Uterus (tissue), 2 donors: ENCODE measurements around the gene ATXN2L.

Source experiments
- POLR2A ChIP-seq, 2 donors: fragments of 450-650 bp; IDR thresholded peaks; one replicate each; pipeline ENCODE4 v1.6.1; 2016; ENCODE audit warnings: antibody characterized with exemption in 2 of 2, mild to moderate bottlenecking in 1 of 2, moderate library complexity in 1 of 2
- TF ChIP-seq, protein P1 (sequence below), 4 experiments: fragments of 200-600 bp in 2 of 4; fragments of 450-650 bp in 2 of 4; sonication (generic) in 2 of 4; IDR thresholded peaks; one replicate each; pipeline ENCODE4 v1.5.1; 2016 to 2019; ENCODE audit warnings: antibody characterized with exemption in 4 of 4, mild to moderate bottlenecking in 2 of 4, moderate library complexity in 1 of 4

GRCh38 chr16:28839899-28840298, 17.1 kb downstream of the ATXN2L start:
- TF ChIP-seq, protein P1, sequence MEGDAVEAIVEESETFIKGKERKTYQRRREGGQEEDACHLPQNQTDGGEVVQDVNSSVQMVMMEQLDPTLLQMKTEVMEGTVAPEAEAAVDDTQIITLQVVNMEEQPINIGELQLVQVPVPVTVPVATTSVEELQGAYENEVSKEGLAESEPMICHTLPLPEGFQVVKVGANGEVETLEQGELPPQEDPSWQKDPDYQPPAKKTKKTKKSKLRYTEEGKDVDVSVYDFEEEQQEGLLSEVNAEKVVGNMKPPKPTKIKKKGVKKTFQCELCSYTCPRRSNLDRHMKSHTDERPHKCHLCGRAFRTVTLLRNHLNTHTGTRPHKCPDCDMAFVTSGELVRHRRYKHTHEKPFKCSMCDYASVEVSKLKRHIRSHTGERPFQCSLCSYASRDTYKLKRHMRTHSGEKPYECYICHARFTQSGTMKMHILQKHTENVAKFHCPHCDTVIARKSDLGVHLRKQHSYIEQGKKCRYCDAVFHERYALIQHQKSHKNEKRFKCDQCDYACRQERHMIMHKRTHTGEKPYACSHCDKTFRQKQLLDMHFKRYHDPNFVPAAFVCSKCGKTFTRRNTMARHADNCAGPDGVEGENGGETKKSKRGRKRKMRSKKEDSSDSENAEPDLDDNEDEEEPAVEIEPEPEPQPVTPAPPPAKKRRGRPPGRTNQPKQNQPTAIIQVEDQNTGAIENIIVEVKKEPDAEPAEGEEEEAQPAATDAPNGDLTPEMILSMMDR (IDR thresholded peaks at IDR 0.05), result no peak
- no peak for TF ChIP-seq POLR2A (IDR thresholded peaks at IDR 0.05)
